ENCODE results near the gene GLRX3. TPM values are rescaled to one million over a fixed set of nuclear protein-coding genes. Genes with fewer than 3 reads are reported as not detected.

The GLRX3 gene
- total and polyA plus RNA-seq, 10 of the 15 experiments (the other 5 are each of a cell fraction or from before 2014, with no cell fraction given), result 94.7 to 209 (median 131) TPM

DNA sequence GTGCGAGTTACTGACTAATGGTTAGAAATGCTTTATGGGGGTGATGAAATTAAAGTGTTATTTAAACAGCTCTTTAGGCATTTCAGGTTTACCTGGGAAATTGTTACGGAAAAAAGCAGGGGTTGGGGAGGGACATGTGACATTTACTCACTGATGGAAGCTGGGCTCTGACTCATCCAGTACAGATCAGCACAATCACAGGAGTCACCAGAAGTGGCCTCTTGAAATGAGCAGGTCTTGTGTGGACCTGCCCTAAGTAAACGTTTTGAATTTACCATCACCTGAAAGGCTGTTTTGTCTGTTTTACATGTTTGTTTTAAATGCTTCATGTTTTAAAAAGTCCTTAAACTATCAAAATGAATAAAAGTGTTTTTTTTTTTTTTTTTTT lies 2.3 kb downstream of the GLRX3 start:
- SMC1A ChIA-PET (ENCODE audit: uncharacterized antibody, unreplicated experiment), result interaction anchor here (1.6 kb wide), 2 partner anchors 28 to 31 kb away, joined by 4 to 11 read pairs; partner anchors contain the start of gene C10orf143
- peak; percentile 28 for ATAC-seq
- DNase-seq (ENCODE audit: low read depth, low spot score), result no peak
- intact Hi-C loops (cut with micrococcal nuclease; ENCODE audit: unreplicated experiment) (no loop called here), in situ Hi-C loops (cut with MboI) (no loop called here)
- peak overlapping the region; percentile 26; the same call in 1 of the 2 replicates for H3K27ac ChIP-seq (ENCODE audit: control insufficient read depth, insufficient read depth)
- no peak overlapping the region for H2AFZ ChIP-seq (ENCODE audit: control insufficient read depth, low read depth, low read length)
- peak overlapping the region; percentile 76 for H3K4me2 ChIP-seq (ENCODE audit: control insufficient read depth, insufficient read depth)
- H3K9ac ChIP-seq (ENCODE audit: control insufficient read depth, insufficient read depth, low read length), result no peak overlapping the region; the same call in 1 of the 2 replicates
- no peaks in the 10 kb centered on the region for H3K9me3 ChIP-seq (replicated peaks; ENCODE audit: control insufficient read depth, insufficient read depth, low read length)
- RAD21 ChIA-PET (ENCODE audit: unreplicated experiment), result interaction anchor here (4.9 kb wide), 1 partner anchor 28 kb away, joined by 55 read pairs; the partner anchor contains the start of gene C10orf143
- POLR2A ChIA-PET, result interaction anchor here (3.7 kb wide), 1 partner anchor 28 kb away, joined by 48 read pairs; the partner anchor contains the start of gene C10orf143
- CTCF ChIA-PET, result interaction anchor here (1.1 to 4.0 kb wide), 4 partner anchors 9 to 32 kb away, joined by 3 to 45 read pairs (median 4); partner anchors contain the start of gene C10orf143
- WGBS (ENCODE audit: insufficient coverage, insufficient replicate concordance, low lambda C conversion rate, missing lambda C conversion rate), result 80% methylated on average over 3 of the region's 3 CpGs
- H3K27me3 ChIP-seq (replicated peaks in 1 of 2; ENCODE audit: control insufficient read depth in 2 of 2, insufficient read depth in 2 of 2, low read length in 1 of 2), result no peaks in the 10 kb centered on the region; a peak in 1 of 4 replicates
- peak; percentile 34; the same call in 1 of the 2 replicates for TF ChIP-seq RAD51 (IDR thresholded peaks at IDR 0.05)
- no peak for TF ChIP-seq HDAC2 (IDR thresholded peaks at IDR 0.05)
- H3K4me1 ChIP-seq (ENCODE audit: control insufficient read depth, insufficient read depth, low read length), result peaks cover 42% of the 10 kb centered on the region
- no TSS peak for BruUV-seq (replicated peaks)
- H4K20me1 ChIP-seq (ENCODE audit: control insufficient read depth, insufficient read depth), result 0 out of 2 replicates have a peak, but pooled peaks cover 4% of the 10 kb centered on the region
- H3K79me2 ChIP-seq (ENCODE audit: control insufficient read depth, insufficient read depth, low read length), result peaks cover 64% of the 10 kb centered on the region
- FAIRE-seq, result no peak
- H3K4me3 ChIP-seq, result peak overlapping the region; percentile 68; the same call in 1 of the 2 replicates
- no peaks in the 10 kb centered on the region for H3K36me3 ChIP-seq (ENCODE audit: control insufficient read depth in 2 of 2, insufficient read depth in 2 of 2, low read length in 1 of 2)

DNA sequence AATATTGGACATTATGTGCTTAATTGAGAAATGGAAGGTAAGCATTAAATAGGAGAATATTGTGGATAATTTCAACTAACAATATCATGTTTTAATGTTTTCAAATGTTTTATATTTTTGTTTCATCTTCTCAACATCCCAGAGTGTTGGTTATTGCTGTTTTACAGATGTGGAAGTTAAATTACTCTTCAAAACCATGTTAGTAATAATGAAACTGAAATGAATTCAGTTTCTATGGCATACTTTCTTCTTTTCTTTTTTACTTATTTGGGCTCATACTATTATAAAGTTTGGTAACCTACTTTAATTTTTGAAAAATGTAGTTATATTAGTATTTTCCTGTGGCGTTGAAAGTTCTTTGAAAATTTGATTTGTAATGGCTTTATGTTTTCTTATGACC lies 4.2 kb downstream of the GLRX3 start:
- ChIA-PET RAD21 (ENCODE audit: unreplicated experiment) (interaction anchor here (4.9 kb wide), 1 partner anchor 30 kb away, joined by 55 read pairs; the partner anchor contains the start of gene C10orf143), POLR2A (interaction anchor here (1.5 kb wide), 1 partner anchor 30 kb away, joined by 10 read pairs; the partner anchor contains the start of gene C10orf143), CTCF (interaction anchor here (1.5 kb wide), 1 partner anchor 30 kb away, joined by 14 read pairs; the partner anchor contains the start of gene C10orf143), SMC1A (ENCODE audit: uncharacterized antibody, unreplicated experiment) (interaction anchor here (1.2 to 1.4 kb wide), 2 partner anchors 7 to 30 kb away, joined by 5 to 14 read pairs; partner anchors contain the start of gene C10orf143)
- intact Hi-C loops (cut with micrococcal nuclease; ENCODE audit: unreplicated experiment) (no loop called here), in situ Hi-C loops (cut with MboI) (no loop called here)
- Histone ChIP-seq H3K4me3 (peak overlapping the region; percentile 62), H3K27ac (ENCODE audit: control insufficient read depth, insufficient read depth) (peak overlapping the region; percentile 55; the same call in 1 of the 2 replicates), H3K27me3 (replicated peaks in 1 of 2; ENCODE audit: control insufficient read depth in 2 of 2, insufficient read depth in 2 of 2, low read length in 1 of 2) (no peaks in the 10 kb centered on the region), H3K9me3 (replicated peaks; ENCODE audit: control insufficient read depth, insufficient read depth, low read length) (no peaks in the 10 kb centered on the region), H3K36me3 (ENCODE audit: control insufficient read depth in 2 of 2, insufficient read depth in 2 of 2, low read length in 1 of 2) (no peaks in the 10 kb centered on the region), H3K4me2 (ENCODE audit: control insufficient read depth, insufficient read depth) (peak overlapping the region; percentile 38), H2AFZ (ENCODE audit: control insufficient read depth, low read depth, low read length) (no peak overlapping the region), H3K79me2 (ENCODE audit: control insufficient read depth, insufficient read depth, low read length) (peaks cover 73% of the 10 kb centered on the region), H4K20me1 (ENCODE audit: control insufficient read depth, insufficient read depth) (0 out of 2 replicates have a peak, but pooled peaks cover 4% of the 10 kb centered on the region), H3K4me1 (ENCODE audit: control insufficient read depth, insufficient read depth, low read length) (peaks cover 42% of the 10 kb centered on the region), H3K9ac (ENCODE audit: control insufficient read depth, insufficient read depth, low read length) (no peak overlapping the region)
- no peak for FAIRE-seq
- WGBS (ENCODE audit: insufficient coverage, insufficient replicate concordance, low lambda C conversion rate, missing lambda C conversion rate), result 0% methylated on average over 1 of the region's 1 CpG
- DNase-seq (ENCODE audit: low read depth, low spot score), result no peak
- no TSS peak for BruUV-seq (replicated peaks)
- ATAC-seq, result peak; percentile 8; the same call in 2 of the 3 replicates
- TF ChIP-seq DPF2 (IDR thresholded peaks at IDR 0.05), result peak; percentile 38; the same call in 1 of the 2 replicates
- TF ChIP-seq, protein P1, sequence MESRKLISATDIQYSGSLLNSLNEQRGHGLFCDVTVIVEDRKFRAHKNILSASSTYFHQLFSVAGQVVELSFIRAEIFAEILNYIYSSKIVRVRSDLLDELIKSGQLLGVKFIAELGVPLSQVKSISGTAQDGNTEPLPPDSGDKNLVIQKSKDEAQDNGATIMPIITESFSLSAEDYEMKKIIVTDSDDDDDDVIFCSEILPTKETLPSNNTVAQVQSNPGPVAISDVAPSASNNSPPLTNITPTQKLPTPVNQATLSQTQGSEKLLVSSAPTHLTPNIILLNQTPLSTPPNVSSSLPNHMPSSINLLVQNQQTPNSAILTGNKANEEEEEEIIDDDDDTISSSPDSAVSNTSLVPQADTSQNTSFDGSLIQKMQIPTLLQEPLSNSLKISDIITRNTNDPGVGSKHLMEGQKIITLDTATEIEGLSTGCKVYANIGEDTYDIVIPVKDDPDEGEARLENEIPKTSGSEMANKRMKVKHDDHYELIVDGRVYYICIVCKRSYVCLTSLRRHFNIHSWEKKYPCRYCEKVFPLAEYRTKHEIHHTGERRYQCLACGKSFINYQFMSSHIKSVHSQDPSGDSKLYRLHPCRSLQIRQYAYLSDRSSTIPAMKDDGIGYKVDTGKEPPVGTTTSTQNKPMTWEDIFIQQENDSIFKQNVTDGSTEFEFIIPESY (IDR thresholded peaks at IDR 0.05), result no peak
- TF ChIP-seq GABPA (IDR thresholded peaks at IDR 0.05; ENCODE audit: low read depth), result no peak
- no peak for TF ChIP-seq SUPT20H (IDR thresholded peaks at IDR 0.05; ENCODE audit: borderline replicate concordance, control insufficient read depth, low read depth, low read length)
- TF ChIP-seq, protein P2, sequence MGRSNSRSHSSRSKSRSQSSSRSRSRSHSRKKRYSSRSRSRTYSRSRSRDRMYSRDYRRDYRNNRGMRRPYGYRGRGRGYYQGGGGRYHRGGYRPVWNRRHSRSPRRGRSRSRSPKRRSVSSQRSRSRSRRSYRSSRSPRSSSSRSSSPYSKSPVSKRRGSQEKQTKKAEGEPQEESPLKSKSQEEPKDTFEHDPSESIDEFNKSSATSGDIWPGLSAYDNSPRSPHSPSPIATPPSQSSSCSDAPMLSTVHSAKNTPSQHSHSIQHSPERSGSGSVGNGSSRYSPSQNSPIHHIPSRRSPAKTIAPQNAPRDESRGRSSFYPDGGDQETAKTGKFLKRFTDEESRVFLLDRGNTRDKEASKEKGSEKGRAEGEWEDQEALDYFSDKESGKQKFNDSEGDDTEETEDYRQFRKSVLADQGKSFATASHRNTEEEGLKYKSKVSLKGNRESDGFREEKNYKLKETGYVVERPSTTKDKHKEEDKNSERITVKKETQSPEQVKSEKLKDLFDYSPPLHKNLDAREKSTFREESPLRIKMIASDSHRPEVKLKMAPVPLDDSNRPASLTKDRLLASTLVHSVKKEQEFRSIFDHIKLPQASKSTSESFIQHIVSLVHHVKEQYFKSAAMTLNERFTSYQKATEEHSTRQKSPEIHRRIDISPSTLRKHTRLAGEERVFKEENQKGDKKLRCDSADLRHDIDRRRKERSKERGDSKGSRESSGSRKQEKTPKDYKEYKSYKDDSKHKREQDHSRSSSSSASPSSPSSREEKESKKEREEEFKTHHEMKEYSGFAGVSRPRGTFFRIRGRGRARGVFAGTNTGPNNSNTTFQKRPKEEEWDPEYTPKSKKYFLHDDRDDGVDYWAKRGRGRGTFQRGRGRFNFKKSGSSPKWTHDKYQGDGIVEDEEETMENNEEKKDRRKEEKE (IDR thresholded peaks at IDR 0.05), result no peak
- TF ChIP-seq, protein P3, sequence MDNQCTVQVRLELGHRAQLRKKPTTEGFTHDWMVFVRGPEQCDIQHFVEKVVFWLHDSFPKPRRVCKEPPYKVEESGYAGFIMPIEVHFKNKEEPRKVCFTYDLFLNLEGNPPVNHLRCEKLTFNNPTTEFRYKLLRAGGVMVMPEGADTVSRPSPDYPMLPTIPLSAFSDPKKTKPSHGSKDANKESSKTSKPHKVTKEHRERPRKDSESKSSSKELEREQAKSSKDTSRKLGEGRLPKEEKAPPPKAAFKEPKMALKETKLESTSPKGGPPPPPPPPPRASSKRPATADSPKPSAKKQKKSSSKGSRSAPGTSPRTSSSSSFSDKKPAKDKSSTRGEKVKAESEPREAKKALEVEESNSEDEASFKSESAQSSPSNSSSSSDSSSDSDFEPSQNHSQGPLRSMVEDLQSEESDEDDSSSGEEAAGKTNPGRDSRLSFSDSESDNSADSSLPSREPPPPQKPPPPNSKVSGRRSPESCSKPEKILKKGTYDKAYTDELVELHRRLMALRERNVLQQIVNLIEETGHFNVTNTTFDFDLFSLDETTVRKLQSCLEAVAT (IDR thresholded peaks at IDR 0.05), result no peak
- TF ChIP-seq JUNB (IDR thresholded peaks at IDR 0.05), result peak; percentile 84
